Panc1 (cell line): ENCODE data around the gene RPS27L.

ENCODE experiments used
- POLR2AphosphoS5 ChIP-seq: IDR thresholded peaks from 2 replicates; pipeline ENCODE4 v1.6.1; 2012; ENCODE audit warnings: mild to moderate bottlenecking, low read depth, low read length, moderate library complexity
- SIN3A ChIP-seq: IDR thresholded peaks from 2 replicates; pipeline ENCODE4 v1.6.1; 2012; ENCODE audit warnings: low read depth, mild to moderate bottlenecking, low read length, moderate library complexity, borderline replicate concordance; ENCODE audit not compliant: insufficient read depth
- TCF7L2 ChIP-seq: IDR thresholded peaks from 2 replicates; pipeline ENCODE4 v1.6.1; 2011; ENCODE audit warnings: mild to moderate bottlenecking, low read depth, low read length, inconsistent platforms
- TF ChIP-seq, protein P1 (sequence below): fragments of 450-650 bp; IDR thresholded peaks from 2 replicates; pipeline ENCODE4 v1.5.1; 2017; ENCODE audit warnings: mild to moderate bottlenecking
- TF ChIP-seq, protein P2 (sequence below), 2 experiments: IDR thresholded peaks; 2 replicates each; pipeline ENCODE4 v1.6.1; 2011 to 2012; ENCODE audit warnings: low read depth in 2 of 2, control low read depth in 1 of 2, low read length in 1 of 2, mild to moderate bottlenecking in 1 of 2, moderate library complexity in 1 of 2; ENCODE audit not compliant: insufficient read depth in 1 of 2

DNA sequence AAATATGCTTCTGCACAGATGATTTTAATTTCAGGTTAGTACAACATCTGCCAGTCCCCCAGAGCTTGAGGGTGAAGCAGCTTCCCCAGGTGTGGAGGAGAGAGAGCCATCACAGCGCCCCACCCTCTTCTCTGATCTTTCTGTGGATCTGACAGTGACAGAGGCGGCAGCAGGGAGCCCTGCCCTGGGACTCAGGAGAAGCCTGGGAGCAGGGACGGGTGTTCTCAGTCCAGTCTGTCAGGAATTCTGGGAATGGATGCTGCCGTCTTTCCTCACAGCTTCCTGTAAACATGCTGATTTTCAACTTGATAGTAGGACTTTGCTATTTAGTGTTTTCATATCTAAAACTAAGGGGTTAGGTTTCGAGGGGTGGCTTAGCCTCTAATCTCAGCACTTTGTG is 20.8 kb upstream of the RPS27L start:
- TF ChIP-seq, protein P1, sequence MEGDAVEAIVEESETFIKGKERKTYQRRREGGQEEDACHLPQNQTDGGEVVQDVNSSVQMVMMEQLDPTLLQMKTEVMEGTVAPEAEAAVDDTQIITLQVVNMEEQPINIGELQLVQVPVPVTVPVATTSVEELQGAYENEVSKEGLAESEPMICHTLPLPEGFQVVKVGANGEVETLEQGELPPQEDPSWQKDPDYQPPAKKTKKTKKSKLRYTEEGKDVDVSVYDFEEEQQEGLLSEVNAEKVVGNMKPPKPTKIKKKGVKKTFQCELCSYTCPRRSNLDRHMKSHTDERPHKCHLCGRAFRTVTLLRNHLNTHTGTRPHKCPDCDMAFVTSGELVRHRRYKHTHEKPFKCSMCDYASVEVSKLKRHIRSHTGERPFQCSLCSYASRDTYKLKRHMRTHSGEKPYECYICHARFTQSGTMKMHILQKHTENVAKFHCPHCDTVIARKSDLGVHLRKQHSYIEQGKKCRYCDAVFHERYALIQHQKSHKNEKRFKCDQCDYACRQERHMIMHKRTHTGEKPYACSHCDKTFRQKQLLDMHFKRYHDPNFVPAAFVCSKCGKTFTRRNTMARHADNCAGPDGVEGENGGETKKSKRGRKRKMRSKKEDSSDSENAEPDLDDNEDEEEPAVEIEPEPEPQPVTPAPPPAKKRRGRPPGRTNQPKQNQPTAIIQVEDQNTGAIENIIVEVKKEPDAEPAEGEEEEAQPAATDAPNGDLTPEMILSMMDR: no peak
- TF ChIP-seq TCF7L2: no peak
- no peak for TF ChIP-seq POLR2AphosphoS5
- TF ChIP-seq, protein P2, sequence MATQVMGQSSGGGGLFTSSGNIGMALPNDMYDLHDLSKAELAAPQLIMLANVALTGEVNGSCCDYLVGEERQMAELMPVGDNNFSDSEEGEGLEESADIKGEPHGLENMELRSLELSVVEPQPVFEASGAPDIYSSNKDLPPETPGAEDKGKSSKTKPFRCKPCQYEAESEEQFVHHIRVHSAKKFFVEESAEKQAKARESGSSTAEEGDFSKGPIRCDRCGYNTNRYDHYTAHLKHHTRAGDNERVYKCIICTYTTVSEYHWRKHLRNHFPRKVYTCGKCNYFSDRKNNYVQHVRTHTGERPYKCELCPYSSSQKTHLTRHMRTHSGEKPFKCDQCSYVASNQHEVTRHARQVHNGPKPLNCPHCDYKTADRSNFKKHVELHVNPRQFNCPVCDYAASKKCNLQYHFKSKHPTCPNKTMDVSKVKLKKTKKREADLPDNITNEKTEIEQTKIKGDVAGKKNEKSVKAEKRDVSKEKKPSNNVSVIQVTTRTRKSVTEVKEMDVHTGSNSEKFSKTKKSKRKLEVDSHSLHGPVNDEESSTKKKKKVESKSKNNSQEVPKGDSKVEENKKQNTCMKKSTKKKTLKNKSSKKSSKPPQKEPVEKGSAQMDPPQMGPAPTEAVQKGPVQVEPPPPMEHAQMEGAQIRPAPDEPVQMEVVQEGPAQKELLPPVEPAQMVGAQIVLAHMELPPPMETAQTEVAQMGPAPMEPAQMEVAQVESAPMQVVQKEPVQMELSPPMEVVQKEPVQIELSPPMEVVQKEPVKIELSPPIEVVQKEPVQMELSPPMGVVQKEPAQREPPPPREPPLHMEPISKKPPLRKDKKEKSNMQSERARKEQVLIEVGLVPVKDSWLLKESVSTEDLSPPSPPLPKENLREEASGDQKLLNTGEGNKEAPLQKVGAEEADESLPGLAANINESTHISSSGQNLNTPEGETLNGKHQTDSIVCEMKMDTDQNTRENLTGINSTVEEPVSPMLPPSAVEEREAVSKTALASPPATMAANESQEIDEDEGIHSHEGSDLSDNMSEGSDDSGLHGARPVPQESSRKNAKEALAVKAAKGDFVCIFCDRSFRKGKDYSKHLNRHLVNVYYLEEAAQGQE (IDR thresholded peaks at IDR 0.05; ENCODE audit: insufficient read depth in 1 of 2, low read depth in 2 of 2, low read length in 1 of 2): no peak
- no peak for TF ChIP-seq SIN3A
